ENCODE results near the gene HDAC4. TPM values are rescaled to one million over a fixed set of nuclear protein-coding genes. Genes with fewer than 3 reads are reported as not detected.

The HDAC4 gene
- total and polyA plus RNA-seq, 2 of the 8 experiments (the other 6 are each of a cell fraction or from before 2014, with no cell fraction given), result 15.4 to 31.5 TPM

DNA sequence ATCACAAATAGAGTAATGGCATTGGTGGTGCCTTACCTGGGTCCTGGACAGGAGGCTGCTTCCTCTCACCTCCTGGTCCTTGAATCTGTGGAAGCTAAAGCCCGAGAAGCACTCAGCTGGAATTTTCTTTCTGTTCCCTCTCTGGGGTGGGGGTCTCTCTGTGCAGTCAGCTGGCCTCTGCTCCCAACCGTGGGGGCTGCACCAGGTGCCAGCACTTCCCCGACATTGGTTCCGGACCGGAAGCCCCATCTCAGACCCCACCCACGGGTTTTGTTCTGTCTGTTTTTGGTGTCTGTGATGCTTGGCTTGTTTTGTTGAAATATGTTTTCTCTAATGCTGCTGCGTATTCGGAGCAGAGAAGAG lies 398.2 kb downstream of the HDAC4 start:
- DNase-seq (ENCODE audit: low read depth in 1 of 2, low spot score in 2 of 2) (no peak), FAIRE-seq (no peak)
- Histone ChIP-seq H4K8ac (ENCODE audit: extremely low read depth, insufficient read depth, low read length) (no peak overlapping the region), H3K14ac (ENCODE audit: insufficient read length) (no peak overlapping the region), H3K27ac (ENCODE audit: low read depth, low read length) (no peak overlapping the region), H4K91ac (replicated peaks; ENCODE audit: insufficient read length, low read length) (no peak overlapping the region), H3K79me2 (ENCODE audit: control insufficient read depth in 1 of 2, insufficient read depth in 2 of 2, low read length in 2 of 2) (no peaks in the 10 kb centered on the region), H3K56ac (replicated peaks; ENCODE audit: insufficient read length, low read depth, low read length) (no peak overlapping the region), H3K79me1 (ENCODE audit: low read depth, low read length) (no peaks in the 10 kb centered on the region), H2AFZ (ENCODE audit: low read length) (no peak overlapping the region), H2BK20ac (ENCODE audit: low read length) (no peak overlapping the region), H3K23ac (ENCODE audit: insufficient read length) (no peak overlapping the region), H3K4ac (replicated peaks; ENCODE audit: insufficient read length, low read depth, low read length) (no peak overlapping the region), H3K18ac (ENCODE audit: extremely low read depth, low read length) (no peak overlapping the region), H2BK15ac (ENCODE audit: low read length) (no peak overlapping the region), H4K20me1 (replicated peaks in 1 of 2; ENCODE audit: control insufficient read depth in 1 of 2, insufficient read depth in 2 of 2, low read length in 2 of 2) (no peaks in the 10 kb centered on the region), H3K4me2 (ENCODE audit: insufficient read depth in 1 of 2, low read depth in 2 of 2, low read length in 2 of 2) (no peak overlapping the region), H3K4me1 (replicated peaks in 1 of 4; ENCODE audit: control insufficient read depth in 3 of 4, insufficient read depth in 4 of 4, low read length in 3 of 4) (no peaks in the 10 kb centered on the region), H4K5ac (ENCODE audit: insufficient read length, low read depth, low read length) (no peak overlapping the region), H3K27me3 (replicated peaks in 1 of 4; ENCODE audit: control insufficient read depth in 3 of 4, extremely low read depth in 1 of 4, insufficient read depth in 3 of 4, low read length in 3 of 4) (no peaks in the 10 kb centered on the region; a peak in 1 of 7 replicates), H3K4me3 (ENCODE audit: extremely low read depth in 1 of 4, insufficient read depth in 2 of 4, low read depth in 3 of 4, low read length in 4 of 4) (no peak overlapping the region), H3K23me2 (ENCODE audit: low read depth, low read length) (no peaks in the 10 kb centered on the region), H2BK5ac (ENCODE audit: low read depth, low read length) (no peak overlapping the region), H3K9me3 (ENCODE audit: insufficient read depth in 2 of 2, low read depth in 1 of 2, low read length in 1 of 2) (no peaks in the 10 kb centered on the region), H3K36me3 (ENCODE audit: control insufficient read depth in 2 of 4, insufficient read depth in 4 of 4, low read length in 3 of 4) (no peaks in the 10 kb centered on the region), H2BK12ac (ENCODE audit: low read depth, low read length) (no peak overlapping the region), H3K9ac (replicated peaks in 1 of 4; ENCODE audit: extremely low read depth in 1 of 4, low read depth in 3 of 4, low read length in 3 of 4) (no peak overlapping the region), H2BK120ac (replicated peaks; ENCODE audit: low read depth, low read length) (no peak overlapping the region), H2AK5ac (ENCODE audit: low read depth, low read length) (no peak overlapping the region)
- CTCF ChIA-PET (ENCODE audit: partially characterized antibody), result no interaction called here
- 91% methylated on average over 8 of the region's 8 CpGs; no CpG with 5 or more reads in 1 of the 2 experiments for WGBS, 2 experiments (ENCODE audit: extremely low coverage in 1 of 2, insufficient coverage in 1 of 2, insufficient read length in 1 of 2, insufficient replicate concordance in 2 of 2, low coverage in 1 of 2, low lambda C conversion rate in 2 of 2, missing lambda C conversion rate in 1 of 2)
- POLR2A ChIA-PET (ENCODE audit: partially characterized antibody), result no interaction called here
- TF ChIP-seq CREB1 (IDR thresholded peaks at IDR 0.05), result no peak
- TF ChIP-seq RBBP5 (IDR thresholded peaks at IDR 0.05; ENCODE audit: borderline replicate concordance, low read depth, low read length), result no peak
- no peak for TF ChIP-seq POU5F1 (IDR thresholded peaks at IDR 0.05; ENCODE audit: low read depth, low read length)
- no peak for TF ChIP-seq MAFK (IDR thresholded peaks at IDR 0.05; ENCODE audit: low read depth, low read length)
- no peak for TF ChIP-seq SIX5 (IDR thresholded peaks at IDR 0.05; ENCODE audit: low read depth, low read length)
- TF ChIP-seq GTF2F1 (IDR thresholded peaks at IDR 0.05; ENCODE audit: borderline replicate concordance, low read depth, low read length), result no peak
- no peak for TF ChIP-seq KDM5A (IDR thresholded peaks at IDR 0.05; ENCODE audit: low read length)
- TF ChIP-seq KDM4A (IDR thresholded peaks at IDR 0.05; ENCODE audit: low read depth, low read length, severe bottlenecking), result no peak
- TF ChIP-seq SP2 (IDR thresholded peaks at IDR 0.05; ENCODE audit: low read length), result no peak
- no peak for TF ChIP-seq BCL11A (IDR thresholded peaks at IDR 0.05; ENCODE audit: low read depth in 2 of 2, low read length in 2 of 2)
- no peak for TF ChIP-seq GABPA (IDR thresholded peaks at IDR 0.05; ENCODE audit: borderline replicate concordance, insufficient read depth, low read length)
- no peak for TF ChIP-seq TEAD4 (IDR thresholded peaks at IDR 0.05; ENCODE audit: low read depth, low read length)
- TF ChIP-seq BACH1 (IDR thresholded peaks at IDR 0.05; ENCODE audit: low read length), result no peak
- TF ChIP-seq TAF7 (optimal IDR thresholded peaks at IDR 0.05; ENCODE audit: borderline replicate concordance, low read depth, low read length), result no peak
- no peak for TF ChIP-seq CBX8 (IDR thresholded peaks at IDR 0.05; ENCODE audit: borderline replicate concordance, low read depth, low read length)

All from H1 (cell line).